OCI-LY3 (cell line): ENCODE data around the gene CDKN3.

Experiments
- EZH2phosphoT487 ChIP-seq: fragments of 200-600 bp; shearing (Covaris generic); IDR thresholded peaks from 2 replicates; pipeline ENCODE4 v1.6.1; 2018; ENCODE audit warnings: antibody characterized with exemption, mixed run types, low read depth
- TF ChIP-seq, protein P1 (sequence below): fragments of 200-600, 300-600 bp; sonication (generic); IDR thresholded peaks from 2 replicates; pipeline ENCODE4 v1.5.1; 2014; ENCODE audit warnings: antibody characterized with exemption, low read length, low read depth

DNA sequence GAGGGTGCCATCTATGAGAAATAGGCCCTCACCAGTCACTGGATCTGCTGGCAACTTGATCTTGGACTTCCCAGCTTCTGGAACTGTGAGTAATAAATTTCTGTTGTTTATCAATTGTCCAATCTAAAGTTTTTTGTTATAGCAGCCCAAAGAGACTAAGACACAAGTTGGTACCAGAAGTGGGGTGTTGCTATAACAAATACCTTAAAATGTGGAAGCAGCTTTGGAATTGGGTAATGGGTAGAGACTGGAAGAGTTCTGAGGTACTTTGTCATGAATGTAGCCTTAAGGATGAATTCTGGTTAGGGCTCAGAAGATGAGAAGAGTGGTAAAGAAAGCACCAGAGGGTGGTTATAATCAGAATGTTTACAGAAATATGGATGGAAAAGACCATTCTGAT lies 70.5 kb downstream of the CDKN3 start:
- TF ChIP-seq, protein P1, sequence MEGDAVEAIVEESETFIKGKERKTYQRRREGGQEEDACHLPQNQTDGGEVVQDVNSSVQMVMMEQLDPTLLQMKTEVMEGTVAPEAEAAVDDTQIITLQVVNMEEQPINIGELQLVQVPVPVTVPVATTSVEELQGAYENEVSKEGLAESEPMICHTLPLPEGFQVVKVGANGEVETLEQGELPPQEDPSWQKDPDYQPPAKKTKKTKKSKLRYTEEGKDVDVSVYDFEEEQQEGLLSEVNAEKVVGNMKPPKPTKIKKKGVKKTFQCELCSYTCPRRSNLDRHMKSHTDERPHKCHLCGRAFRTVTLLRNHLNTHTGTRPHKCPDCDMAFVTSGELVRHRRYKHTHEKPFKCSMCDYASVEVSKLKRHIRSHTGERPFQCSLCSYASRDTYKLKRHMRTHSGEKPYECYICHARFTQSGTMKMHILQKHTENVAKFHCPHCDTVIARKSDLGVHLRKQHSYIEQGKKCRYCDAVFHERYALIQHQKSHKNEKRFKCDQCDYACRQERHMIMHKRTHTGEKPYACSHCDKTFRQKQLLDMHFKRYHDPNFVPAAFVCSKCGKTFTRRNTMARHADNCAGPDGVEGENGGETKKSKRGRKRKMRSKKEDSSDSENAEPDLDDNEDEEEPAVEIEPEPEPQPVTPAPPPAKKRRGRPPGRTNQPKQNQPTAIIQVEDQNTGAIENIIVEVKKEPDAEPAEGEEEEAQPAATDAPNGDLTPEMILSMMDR: no peak
- TF ChIP-seq EZH2phosphoT487: no peak
